Muscle layer of duodenum (tissue), 2 donors: ENCODE results near the gene FAM219A.

ENCODE experiments used
- H3K27ac ChIP-seq: one replicate; pipeline ENCODE4 v1.7.0; 2013; ENCODE audit warnings: mild to moderate bottlenecking, low read length
- H3K27me3 ChIP-seq: one replicate; pipeline ENCODE4 v1.7.0; 2013; ENCODE audit warnings: low read depth, mild to moderate bottlenecking, control low read depth, low read length
- H3K36me3 ChIP-seq, 2 donors: one replicate each; pipeline ENCODE4 v1.7.0; 2013; ENCODE audit warnings: low read length in 2 of 2, control low read depth in 1 of 2, mild to moderate bottlenecking in 1 of 2; ENCODE audit not compliant: insufficient read depth in 2 of 2, control insufficient read depth in 1 of 2
- H3K4me1 ChIP-seq, 2 donors: one replicate each; pipeline ENCODE4 v1.7.0; 2013; ENCODE audit warnings: low read length in 2 of 2, mild to moderate bottlenecking in 2 of 2, control low read depth in 1 of 2, moderate library complexity in 1 of 2; ENCODE audit not compliant: insufficient read depth in 2 of 2, control insufficient read depth in 1 of 2
- H3K4me3 ChIP-seq, 2 donors: one replicate each; pipeline ENCODE4 v1.7.0; 2013; ENCODE audit warnings: low read length in 2 of 2, low read depth in 1 of 2, mild to moderate bottlenecking in 1 of 2
- H3K9me3 ChIP-seq, 2 donors: one replicate each; pipeline ENCODE4 v1.7.0; 2013; ENCODE audit warnings: low read length in 2 of 2, control low read depth in 1 of 2, mild to moderate bottlenecking in 1 of 2; ENCODE audit not compliant: control insufficient read depth in 1 of 2
- donor health status: healthy.

FAM219A gene

DNA sequence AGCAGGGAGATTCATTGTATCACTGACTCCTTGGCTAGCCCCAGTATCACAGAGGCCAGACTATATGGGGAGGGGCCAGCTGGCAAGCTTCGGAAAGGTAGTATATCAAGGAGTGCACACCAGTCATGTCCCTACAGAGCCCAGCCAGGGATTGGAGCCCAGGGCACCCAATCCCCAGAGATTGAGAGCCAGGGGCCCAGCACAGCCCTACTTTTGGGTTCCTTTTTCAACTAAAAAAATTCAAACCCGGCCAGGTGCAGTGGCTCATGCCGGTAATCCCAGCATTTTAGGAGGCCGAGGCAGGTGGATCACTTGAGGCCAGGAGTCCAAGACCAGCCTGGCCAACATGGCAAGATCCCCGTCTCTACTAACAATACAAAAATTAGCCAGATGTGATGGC is 76.3 kb downstream of the FAM219A start:
- Histone ChIP-seq H3K9me3 (no peaks in the 10 kb centered on the region), H3K4me1 (peaks cover 7 to 27% of the 10 kb centered on the region in 2 donors), H3K36me3 (no peaks in the 10 kb centered on the region), H3K4me3 (no peak overlapping the region), H3K27ac (no peak overlapping the region), H3K27me3 (no peaks in the 10 kb centered on the region)

DNA sequence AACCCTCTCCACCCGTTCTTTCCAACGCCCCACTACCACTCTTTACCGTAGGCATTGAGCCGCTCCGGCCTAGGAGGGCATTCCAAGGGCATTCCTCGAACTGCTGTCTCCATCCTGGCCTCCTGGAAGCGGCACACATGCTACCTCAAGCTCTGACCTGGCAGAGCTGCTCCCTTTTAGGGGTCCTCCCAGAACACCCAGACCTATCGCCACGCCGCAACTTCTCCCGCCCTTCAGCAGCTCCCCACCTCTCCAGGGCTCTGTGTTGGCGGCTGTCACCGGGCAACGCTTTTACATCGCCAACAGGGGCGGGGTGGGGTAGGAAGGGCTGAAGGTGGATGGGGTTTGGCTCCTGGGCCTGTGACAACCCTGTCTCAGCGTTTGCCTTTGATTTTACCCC is 77.0 kb downstream of the FAM219A start:
- Histone ChIP-seq H3K4me1 (peaks cover 7 to 27% of the 10 kb centered on the region in 2 donors), H3K9me3 (no peaks in the 10 kb centered on the region), H3K4me3 (peak overlapping the region; percentile 63 to 68), H3K27me3 (no peaks in the 10 kb centered on the region), H3K27ac (no peak overlapping the region), H3K36me3 (no peaks in the 10 kb centered on the region)

DNA sequence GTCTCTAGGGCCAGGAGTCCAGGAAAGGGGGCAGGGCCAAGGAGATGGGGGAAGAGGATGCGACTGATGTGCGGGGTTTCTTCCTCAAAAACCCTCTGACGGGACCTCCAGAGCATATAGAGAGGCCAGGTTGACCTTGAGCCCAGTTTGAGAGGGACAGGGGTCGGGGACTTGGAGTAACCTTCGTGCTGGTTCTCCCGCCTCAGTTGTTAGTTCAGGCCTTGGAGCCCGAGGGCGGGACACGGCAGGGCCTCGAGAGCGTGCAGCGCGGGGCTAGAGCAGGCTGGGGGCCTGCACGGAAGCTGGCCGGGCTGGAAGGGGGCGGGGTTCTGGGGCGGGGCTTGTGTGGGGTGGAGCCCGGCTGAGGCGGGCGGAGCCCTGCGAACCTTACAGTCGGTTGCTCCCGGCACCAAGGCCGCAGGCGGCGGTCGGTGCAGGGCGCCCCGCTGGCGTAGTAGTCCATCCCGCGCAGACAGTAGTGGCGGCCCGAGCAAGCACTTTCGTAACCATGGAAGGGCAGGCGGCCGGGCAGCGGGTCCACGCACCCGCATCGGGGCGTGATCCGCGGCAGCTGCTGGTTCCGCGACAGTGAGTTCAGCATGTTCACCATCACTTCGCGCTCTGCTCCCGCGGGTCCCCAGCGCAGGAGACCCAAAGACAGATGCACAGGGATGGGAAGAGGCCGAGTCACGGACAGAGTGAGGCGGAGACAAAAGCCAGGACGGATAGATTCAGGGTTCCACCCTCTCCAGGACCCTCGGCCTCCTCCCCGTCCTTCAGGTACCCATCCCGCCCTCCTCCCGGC is 77.7 kb downstream of the FAM219A start:
- Histone ChIP-seq H3K4me3 (peak overlapping the region; percentile 63 to 68), H3K27me3 (no peaks in the 10 kb centered on the region), H3K27ac (no peak overlapping the region), H3K36me3 (no peaks in the 10 kb centered on the region), H3K4me1 (peaks cover 7 to 31% of the 10 kb centered on the region in 2 donors), H3K9me3 (no peaks in the 10 kb centered on the region)

DNA sequence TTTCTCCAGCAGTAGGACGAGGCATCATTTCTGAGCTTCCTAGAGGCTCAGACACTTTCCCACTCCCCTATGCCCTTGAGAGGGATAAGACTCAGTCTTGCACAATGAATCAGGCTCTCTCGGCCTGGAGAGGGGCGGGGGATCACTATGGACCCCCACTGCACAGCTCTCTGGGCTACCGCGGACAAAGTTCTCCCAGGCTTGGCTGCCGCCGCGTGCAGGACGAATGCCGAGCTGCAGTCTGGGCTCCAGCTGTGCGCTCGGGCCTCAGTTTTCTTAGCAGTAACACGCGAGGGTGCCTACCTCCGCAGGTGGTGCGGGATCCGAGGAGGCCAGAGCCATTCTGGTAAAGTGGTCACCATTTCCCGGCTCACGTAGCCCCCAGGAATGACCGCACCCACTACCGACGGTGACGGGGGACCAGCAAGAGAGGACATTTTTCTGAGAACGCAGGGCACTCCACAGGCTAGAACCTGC is 78.3 kb downstream of the FAM219A start:
- no peaks in the 10 kb centered on the region for H3K27me3 ChIP-seq
- no peak overlapping the region for H3K27ac ChIP-seq
- peaks cover 7 to 37% of the 10 kb centered on the region in 2 donors for H3K4me1 ChIP-seq
- H3K9me3 ChIP-seq = no peaks in the 10 kb centered on the region
- no peaks in the 10 kb centered on the region for H3K36me3 ChIP-seq
- H3K4me3 ChIP-seq = peak overlapping the region; percentile 63 to 68

DNA sequence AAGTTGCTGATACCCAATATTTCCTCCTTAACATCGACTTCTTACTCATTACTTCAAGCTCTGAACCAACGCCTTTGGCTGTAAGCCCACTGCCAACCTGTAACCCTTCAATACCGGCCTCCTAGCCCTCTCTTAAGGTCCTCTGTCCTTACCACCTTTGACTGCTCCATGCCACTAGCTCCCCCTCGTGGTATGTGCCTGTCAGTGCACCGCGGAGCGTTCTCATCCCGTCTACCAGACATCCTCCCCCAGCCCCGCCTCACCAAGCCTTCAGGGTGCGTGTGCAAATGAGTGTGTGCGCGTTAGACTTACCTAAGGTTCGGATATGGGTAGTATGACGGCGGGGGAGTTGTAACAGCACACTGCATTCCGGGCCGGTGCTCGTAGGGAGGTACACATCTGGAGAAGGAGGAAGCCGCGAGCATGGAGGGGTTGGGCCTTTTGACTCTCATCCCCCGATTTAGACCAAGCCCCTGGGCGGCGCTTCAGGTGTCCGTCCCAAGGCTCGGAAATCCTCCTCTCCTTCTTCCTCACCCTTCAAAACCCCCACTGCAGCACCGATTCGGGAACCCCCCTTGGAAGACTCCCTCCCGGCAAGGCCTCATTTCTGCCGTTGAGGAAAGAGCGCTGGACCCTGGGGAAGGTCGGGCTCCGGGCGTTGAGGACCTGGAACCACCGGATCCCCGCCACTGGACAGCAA is 78.9 kb downstream of the FAM219A start:
- H3K9me3 ChIP-seq = no peaks in the 10 kb centered on the region
- H3K27ac ChIP-seq = no peak overlapping the region
- no peaks in the 10 kb centered on the region for H3K36me3 ChIP-seq
- H3K4me3 ChIP-seq = peak overlapping the region; percentile 63 to 68
- H3K4me1 ChIP-seq = peaks cover 7 to 37% of the 10 kb centered on the region in 2 donors
- no peaks in the 10 kb centered on the region for H3K27me3 ChIP-seq

DNA sequence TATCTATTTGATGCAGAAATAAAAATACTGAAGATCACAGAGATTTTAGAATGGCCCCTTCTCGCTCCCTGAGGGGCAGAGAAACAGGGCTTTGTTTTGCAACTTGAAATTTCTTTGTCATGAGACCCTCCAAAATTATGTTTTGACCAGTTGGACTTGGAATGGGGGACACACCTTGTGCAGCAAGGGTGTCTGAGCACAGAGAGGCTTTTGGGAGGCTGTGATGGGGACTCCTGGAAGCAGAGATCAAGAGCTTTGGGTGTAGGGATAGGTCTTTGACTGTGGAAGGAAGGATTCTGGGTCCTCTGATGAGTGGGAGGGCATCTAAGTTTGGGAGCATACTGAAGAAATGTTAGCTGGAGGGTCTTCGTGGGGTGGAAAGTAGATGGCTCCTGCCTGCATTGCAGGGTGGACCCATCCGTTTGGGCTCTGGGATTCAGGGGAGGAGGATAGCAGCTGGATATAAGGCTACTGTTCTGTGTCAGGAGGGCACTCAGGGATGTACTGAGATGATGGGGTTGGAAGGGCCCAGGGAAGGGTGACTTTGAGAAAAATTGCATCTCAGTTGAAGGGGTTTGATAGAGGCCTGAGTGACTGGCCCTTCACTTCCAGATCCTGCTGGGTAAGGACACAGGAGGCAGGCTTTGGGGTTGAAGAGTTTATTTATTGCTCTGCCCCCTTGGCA is 79.9 kb downstream of the FAM219A start:
- Histone ChIP-seq H3K27me3 (no peaks in the 10 kb centered on the region), H3K9me3 (no peaks in the 10 kb centered on the region), H3K4me1 (peaks cover 7 to 42% of the 10 kb centered on the region in 2 donors), H3K4me3 (no peak overlapping the region), H3K36me3 (no peaks in the 10 kb centered on the region), H3K27ac (no peak overlapping the region)

DNA sequence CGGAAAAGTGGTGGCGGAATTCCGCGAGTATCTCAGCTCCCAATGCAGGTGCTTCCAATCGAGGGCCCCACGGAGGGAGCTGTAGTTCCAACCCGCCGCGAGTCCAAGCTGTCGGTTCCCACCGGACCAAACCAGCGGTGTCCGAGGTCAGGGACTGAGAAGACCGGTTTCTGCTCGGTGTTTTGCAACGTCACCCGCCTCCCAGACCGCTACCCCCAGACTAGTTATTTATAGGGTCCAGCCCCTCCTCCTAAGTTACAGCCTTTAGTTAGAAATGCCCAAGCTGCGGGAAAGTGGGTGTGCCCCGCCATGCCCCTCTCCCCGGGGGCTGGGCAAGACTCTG is 81.0 kb downstream of the FAM219A start:
- peaks cover 7 to 42% of the 10 kb centered on the region in 2 donors for H3K4me1 ChIP-seq
- no peaks in the 10 kb centered on the region for H3K27me3 ChIP-seq
- peak overlapping the region; percentile 56 for H3K27ac ChIP-seq
- peaks cover 0 to 3% of the 10 kb centered on the region in 2 donors for H3K36me3 ChIP-seq
- H3K9me3 ChIP-seq = peaks cover 0 to 3% of the 10 kb centered on the region in 2 donors
- H3K4me3 ChIP-seq = peak overlapping the region; percentile 80 to 85

DNA sequence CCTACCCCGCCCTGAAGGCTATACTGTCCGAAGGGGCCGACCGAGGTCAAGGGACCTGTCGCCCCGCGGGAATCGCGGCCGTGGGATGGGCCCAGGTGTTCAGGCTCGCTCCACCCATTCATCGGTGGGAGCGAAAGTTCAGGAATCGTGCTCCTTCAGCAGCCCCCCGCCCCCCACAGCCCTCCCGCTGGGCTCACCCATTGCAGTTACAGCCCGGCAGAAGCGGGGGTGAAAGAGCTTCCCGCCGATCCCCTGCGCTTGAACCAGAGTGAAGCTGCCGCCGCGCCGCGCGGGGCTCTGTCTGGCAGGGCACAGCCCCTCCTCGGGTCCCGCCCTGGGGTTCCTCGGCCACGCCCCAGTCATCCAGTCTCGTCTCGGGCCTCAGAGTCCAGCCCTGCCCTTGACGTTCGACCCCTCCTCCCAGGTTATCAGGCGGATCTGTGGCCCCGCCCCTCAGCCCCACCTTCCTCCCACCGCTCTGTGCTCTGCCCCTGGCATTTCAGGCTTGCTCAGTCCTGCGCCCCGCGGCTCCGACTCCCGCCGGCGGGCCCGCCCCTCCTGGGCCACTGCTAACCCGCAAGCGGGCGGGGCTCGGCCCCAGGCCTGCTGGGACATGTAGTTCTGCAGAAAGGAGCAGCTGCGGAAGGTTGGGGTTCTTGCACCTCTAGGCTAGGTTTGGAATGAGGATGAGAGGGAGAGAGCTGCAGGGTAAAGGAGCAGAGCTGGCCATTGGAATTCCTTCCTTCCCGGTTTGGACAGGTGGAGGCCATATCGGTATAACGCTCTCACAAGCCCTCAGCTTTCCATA is 81.6 kb downstream of the FAM219A start, which contains the start of gene MYORG:
TSS of gene MYORG (minus strand) at position 303 of the 808 bp plus-strand sequence. CDS start 3,955 bp downstream, outside the sequence.
- peak within 1 kb of the TSS; percentile 84 for H3K27ac ChIP-seq
- H3K4me1 ChIP-seq = peaks cover 7 to 42% of the 10 kb centered on the region in 2 donors
- peak within 1 kb of the TSS; percentile 80 to 85 for H3K4me3 ChIP-seq
- H3K27me3 ChIP-seq = no peaks in the 10 kb centered on the region
- peaks cover 0 to 5% of the 10 kb centered on the region in 2 donors for H3K9me3 ChIP-seq
- H3K36me3 ChIP-seq = peaks cover 0 to 9% of the 10 kb centered on the region in 2 donors

DNA sequence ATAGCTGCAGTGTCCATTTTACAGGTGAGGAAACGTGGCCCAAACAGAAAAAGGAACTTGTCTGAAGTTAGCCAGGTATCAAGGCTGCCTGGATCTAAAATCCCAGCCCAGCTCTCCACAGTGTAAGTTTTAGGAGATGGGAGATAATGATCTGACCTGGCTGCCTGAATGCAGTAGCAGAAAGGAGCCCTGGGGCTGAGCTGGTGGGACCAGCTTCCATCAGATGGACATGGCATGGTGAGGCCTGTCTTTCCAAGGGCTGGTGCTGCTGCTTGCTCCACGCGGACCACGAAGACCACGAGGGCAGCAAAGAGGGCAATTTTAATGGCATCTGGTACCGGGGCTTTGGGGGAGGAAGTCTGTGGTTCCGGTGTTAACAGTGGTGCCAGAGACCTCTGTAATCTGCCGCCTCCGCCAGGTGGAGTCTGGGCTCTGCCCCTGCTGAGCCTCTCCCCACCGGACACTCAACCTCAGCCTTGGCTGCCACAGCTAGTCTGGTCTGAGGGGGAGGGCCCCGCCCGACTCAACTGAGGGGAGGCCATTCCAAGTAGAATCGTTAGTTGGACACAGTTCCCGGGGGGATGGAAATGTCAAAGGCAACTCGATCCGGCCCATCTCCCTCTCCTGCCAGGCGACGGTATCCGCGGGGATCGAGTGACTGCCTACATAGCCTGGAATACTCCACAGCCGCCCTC is 82.3 kb downstream of the FAM219A start:
- peak overlapping the region; percentile 84 for H3K27ac ChIP-seq
- peaks cover 7 to 36% of the 10 kb centered on the region in 2 donors for H3K4me1 ChIP-seq
- H3K36me3 ChIP-seq = peaks cover 0 to 13% of the 10 kb centered on the region in 2 donors
- peak overlapping the region; percentile 80 to 85 for H3K4me3 ChIP-seq
- no peaks in the 10 kb centered on the region for H3K27me3 ChIP-seq
- peaks cover 0 to 5% of the 10 kb centered on the region in 2 donors for H3K9me3 ChIP-seq

DNA sequence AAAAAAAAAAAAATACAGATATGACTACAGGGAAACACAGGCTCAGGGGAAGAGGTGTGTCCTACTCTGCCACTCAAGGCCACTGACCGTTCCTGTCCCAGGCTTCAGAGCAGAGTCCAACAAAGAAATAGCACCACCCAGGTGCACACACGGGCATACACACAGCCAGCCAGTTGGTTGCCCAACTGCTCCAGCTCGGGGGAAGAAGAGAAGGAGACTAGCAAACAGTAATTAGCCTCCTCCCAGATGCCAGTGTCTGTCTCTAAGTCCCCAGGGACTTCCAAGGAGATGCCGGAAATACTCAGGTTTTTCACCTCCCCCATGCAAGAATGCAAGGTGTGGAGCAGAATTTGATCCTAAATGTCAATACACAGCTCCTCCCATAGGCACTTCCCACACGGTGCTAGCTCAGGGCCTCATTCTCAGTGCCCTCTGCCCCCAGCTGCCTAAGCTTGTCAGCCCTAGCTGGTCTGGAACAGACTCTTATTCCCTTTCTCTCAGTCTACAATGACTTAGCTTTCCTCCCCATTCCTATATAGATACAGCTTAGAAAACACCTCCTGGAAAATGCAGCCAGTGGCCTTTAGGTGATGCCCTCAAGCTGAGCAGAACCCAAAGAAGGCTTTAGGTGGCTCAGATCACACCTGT is 83.3 kb downstream of the FAM219A start:
- H3K27ac ChIP-seq = peak overlapping the region; percentile 84
- no peaks in the 10 kb centered on the region for H3K27me3 ChIP-seq
- peaks cover 0 to 13% of the 10 kb centered on the region in 2 donors for H3K36me3 ChIP-seq
- H3K4me3 ChIP-seq = peak overlapping the region in 1 of 2 donors; percentile 85
- peaks cover 2 to 33% of the 10 kb centered on the region in 2 donors for H3K4me1 ChIP-seq
- H3K9me3 ChIP-seq = peaks cover 0 to 5% of the 10 kb centered on the region in 2 donors
